GM19240 (cell line): ENCODE measurements around the gene PRADC1.
"Not testable (repeated sequence)": the region's sequence is repeated elsewhere in the genome, so short reads cannot be mapped to it uniquely, and the experiment has no call there.

ENCODE experiments used
- DNase-seq: peaks from one replicate; pipeline ENCODE4 v3.0.0; 2011; ENCODE audit warnings: low spot score; ENCODE audit not compliant: insufficient read length

Gene PRADC1

GRCh38 chr2:73233154-73233931 lies at the start of gene PRADC1:
Gene PRADC1 (minus strand): TSS chr2:73233239. CDS start chr2:73233160, 79 bp downstream.
- peak; percentile 89 for DNase-seq

DNA sequence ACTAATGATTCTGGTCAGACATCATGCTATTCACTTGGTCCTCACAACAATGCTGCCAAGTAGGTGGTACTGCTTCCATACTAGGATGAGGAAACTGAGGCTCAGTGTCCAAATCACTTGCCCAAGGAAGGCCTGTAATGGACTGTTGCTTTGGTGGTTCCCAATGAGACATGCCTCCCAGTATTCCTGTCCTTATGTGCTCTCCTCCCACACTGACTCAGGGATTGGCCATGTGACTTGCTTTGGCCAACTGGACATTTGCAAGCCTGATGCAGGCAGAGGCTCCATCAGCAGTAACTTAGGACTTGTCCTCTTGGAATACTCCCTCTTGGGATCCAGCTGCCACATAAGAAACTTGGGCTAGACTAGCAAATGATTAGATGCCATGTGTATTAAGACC lies 48.2 kb upstream of the PRADC1 start:
- no peak for DNase-seq

DNA sequence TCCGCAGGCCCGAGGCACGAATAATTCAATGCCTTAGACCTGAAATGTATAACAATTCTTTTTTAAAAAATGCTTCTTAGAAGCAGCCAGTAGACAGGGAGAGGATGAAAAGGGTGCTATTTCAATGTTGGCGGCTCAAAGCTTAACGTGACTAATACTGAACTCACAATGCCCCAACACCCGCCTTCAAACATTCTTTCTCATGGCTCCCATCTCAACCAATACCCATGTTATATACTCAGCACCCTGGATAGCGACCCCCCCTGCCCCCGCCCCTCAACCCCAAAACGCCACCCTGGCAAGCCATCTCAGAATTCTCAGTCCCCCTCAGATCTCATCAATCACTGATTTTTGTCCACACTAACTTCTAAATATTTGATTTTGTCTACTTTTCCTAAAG lies 46.8 kb upstream of the PRADC1 start:
- DNase-seq, result no peak

DNA sequence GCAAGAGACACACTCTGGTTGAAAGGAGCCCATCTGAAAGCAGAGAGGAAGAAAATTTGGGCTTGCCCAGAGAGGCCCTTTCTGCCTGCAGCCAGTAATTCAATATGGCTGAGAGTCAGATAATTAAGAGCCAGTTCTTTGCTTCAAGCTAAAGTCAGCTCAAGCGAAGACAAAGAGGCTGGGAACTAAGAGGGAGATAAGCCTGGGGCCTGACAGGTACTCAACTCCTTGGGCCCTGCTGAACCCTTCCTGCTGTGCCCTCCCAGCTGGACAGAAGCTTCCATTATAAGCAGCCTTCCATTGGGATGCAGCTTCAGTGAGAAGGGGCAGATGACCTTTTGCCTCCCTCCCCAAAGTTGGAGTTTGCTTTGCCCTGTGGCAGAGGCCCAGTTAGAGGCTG lies 39.2 kb upstream of the PRADC1 start:
- DNase-seq, result no peak

DNA sequence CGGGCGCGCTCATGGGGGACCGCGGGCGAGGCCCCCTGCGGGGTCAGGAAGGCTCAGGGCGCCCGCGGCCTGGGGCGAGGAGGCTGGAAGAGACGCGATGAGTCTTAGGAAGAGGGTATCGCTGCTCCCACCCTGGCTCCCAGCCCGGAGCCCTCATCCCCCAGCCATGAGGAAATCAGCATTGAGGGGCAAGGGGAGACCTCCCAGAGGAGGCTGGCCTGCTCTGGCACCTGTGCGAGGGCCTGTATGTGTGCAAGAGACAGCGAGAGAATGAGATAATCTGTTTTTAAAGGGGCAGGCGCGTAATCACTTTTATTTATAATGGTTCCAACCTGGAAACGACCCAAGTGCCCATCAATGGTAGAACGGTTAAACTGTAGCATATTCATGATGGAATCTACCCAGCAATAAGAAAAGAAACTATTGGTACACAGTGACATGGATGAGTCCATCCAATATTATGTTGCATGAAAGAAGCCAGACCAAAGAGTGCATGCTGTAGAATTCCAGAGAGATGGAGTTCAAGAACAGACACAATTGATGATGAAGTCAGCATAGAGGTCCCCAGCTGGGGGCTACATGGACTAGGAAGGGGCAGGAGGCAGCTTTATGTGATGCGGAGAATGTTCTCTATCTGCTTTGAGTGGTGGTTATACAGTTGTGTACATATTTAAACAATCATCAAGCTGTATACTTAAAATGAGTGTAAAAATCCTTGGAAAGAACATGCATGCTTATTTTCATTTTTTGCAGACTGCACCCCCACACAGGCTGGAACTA lies 36.8 kb upstream of the PRADC1 start:
- DNase-seq, result no peak

- peak; percentile 76 for DNase-seq
Measured at GRCh38 chr2:73268830-73269685, 36.0 kb upstream of the PRADC1 start.

DNA sequence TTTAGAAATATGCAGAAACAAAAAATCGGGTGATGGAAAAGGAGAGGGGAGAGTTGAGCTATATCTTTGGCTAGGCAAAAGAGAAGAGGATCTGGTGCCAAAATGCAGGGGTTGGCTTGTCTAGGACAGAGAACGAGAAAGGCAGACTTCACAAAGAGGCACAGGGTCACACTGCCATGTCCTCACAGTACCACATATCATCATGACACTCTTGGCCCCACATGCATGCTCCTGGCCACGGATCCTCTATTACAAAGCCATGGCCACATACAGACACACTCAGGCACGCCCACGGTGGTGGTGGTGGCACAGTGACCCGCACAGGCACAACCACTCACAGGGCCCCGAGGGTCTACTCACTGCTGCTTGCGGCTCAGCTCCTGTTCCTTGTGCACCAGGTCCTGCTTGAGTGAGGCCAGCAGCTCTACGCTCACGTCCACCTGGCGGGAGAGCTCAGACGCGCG lies 35.4 kb upstream of the PRADC1 start:
- no peak for DNase-seq

GRCh38 chr2:73267008-73267407 lies 34.0 kb upstream of the PRADC1 start:
- no peak for DNase-seq

- no peak for DNase-seq
Measured at GRCh38 chr2:73266061-73266901, 33.2 kb upstream of the PRADC1 start.

- no peak for DNase-seq
Measured at GRCh38 chr2:73265298-73266060, 32.4 kb upstream of the PRADC1 start.

DNA sequence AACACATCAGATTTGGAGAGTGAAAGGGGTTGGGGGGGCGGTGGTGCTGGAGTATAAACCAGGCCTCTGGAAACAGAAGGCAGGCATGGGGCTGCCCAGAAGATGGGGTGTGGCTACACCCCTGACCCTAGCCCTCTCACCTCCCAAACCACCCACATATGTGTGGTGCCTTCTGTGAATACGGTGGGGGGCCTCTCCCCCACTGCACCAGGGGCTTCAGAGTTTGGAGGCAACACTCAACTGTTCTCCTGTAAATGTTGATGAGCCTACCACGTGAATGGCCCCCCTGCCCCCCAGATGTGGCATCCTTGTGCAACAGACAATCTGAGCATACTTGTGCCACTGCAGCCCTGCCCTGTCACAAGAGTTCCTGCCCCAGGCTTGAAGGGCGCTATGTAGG lies 31.7 kb upstream of the PRADC1 start:
- DNase-seq, result no peak

DNA sequence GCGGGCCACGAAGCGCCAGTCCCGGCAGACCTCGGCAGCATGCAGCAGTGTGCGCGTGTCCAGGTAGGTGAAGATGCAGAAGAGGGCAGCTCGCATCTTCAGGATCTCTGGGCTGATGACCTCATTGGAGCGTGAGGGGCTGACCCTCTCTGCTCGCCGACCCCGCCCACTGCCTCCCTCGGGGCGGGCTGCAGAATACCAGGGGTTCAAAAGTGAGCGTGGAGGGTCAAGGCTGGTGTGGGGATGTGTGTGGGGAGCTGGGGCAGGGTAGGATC lies 31.2 kb upstream of the PRADC1 start:
- DNase-seq, result no peak

DNA sequence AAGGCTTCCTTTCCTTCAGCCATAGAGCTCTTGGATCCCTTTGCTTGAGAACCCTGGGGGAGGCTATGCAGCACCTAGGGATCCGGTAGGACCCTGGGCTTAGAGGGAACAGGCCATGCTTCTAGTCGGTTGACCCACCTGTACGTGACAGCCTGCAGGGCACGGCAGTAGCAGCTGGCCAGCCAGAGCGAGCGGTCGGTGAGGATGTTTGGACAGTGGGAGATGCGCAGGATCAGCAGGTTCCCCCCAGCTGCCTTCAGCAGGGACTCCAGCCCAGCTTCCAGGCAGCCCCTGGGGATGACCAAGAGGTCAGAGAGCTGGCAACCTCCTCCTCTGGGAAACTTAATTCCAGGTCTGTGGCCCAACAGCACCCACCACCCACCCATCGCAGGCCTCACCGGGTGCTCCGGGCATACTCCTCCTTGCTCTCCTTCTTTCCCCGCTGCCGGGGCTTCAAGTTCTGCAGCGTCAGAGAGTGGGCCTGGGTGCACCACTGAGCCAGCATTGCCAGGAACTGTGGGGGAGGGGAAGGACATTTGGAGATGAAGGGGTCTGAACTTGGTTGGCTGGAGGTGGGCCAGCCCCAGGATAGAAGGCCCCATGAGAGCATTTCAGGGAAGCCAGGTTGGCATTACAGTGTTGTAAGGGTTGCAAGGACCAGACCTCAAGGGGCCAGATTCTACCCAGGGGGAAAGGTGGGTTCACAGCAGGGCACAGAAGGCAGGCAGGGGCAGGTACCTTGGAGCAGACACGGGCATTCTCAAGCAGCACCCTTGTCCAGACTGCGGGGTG lies 30.7 kb upstream of the PRADC1 start:
- DNase-seq, result no peak

DNA sequence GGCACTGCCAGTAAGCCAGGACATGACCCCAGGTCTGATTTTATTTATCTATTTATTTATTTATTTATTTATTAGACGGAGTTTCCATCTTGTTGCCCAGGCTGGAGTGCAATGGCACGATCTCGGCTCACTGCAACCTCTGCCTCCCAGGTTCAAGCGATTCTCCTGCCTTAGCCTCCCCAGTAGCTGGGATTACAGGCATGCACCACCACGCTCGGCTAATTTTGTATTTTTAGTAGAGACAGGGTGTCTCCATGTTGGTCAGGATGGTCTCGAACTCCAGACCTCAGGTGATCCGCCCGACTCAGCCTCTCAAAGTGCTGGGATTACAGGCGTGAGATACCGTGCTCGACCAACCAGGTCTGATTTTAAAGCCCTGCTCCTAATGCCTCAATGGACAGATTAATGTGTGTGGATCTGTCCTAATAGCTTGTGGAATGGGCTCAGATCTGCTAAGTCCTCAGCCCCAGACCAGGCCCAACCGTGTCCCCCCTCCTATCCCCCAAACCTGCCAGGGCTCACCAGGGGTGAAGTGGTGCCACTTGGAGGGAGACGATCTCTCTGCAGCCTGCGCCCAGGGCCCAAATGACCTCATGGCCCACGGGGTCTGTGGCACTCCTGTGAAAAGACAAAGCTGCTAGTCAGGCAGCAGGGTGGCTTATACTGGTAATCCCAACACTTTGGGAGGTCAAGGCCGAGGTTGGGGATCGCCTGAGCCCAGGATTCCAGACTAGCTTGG lies 29.8 kb upstream of the PRADC1 start:
- DNase-seq, result not testable (repeated sequence)

GRCh38 chr2:73262108-73262651 lies 29.1 kb upstream of the PRADC1 start:
- DNase-seq, result no peak

- DNase-seq, result no peak
Measured at GRCh38 chr2:73260338-73260984, 27.4 kb upstream of the PRADC1 start.

- DNase-seq, result no peak
Measured at GRCh38 chr2:73259704-73260337, 26.8 kb upstream of the PRADC1 start.
